Astrocyte (in vitro differentiated cells and primary cell): ENCODE data around the gene ADAMTS13. TPM values are rescaled to one million over a fixed set of nuclear protein-coding genes. Genes with fewer than 3 reads are reported as not detected.

Experiments used
- DNase-seq: peaks from one replicate; pipeline ENCODE4 v3.0.0-alpha.2; 2010; ENCODE audit warnings: low read depth
- FAIRE-seq: peaks from 2 replicates; lab custom pipeline; 2011; peaks lifted over from hg19 to GRCh38; lab: Jason Lieb, UNC
- H2AFZ ChIP-seq: 2 replicates; pipeline ENCODE4 v1.6.0; 2012; ENCODE audit warnings: low read depth, low read length, inconsistent platforms
- H3K27ac ChIP-seq: 2 replicates; pipeline ENCODE4 v1.5.1; 2011; ENCODE audit warnings: low read depth, low read length, inconsistent platforms
- H3K27me3 ChIP-seq: 2 replicates; pipeline ENCODE4 v1.6.0; 2011; ENCODE audit warnings: low read length, inconsistent platforms; ENCODE audit not compliant: insufficient read depth
- H3K36me3 ChIP-seq: 2 replicates; pipeline ENCODE4 v1.5.1; 2011; ENCODE audit warnings: low read length, inconsistent platforms; ENCODE audit not compliant: insufficient read depth
- H3K4me1 ChIP-seq: 2 replicates; pipeline ENCODE4 v1.5.1; 2011; ENCODE audit warnings: low read length, inconsistent platforms; ENCODE audit not compliant: insufficient read depth
- H3K4me2 ChIP-seq: 2 replicates; pipeline ENCODE4 v1.6.0; 2012; ENCODE audit warnings: low read length, inconsistent platforms
- H3K4me3 ChIP-seq: 2 replicates; pipeline ENCODE4 v1.5.1; 2011; ENCODE audit warnings: low read depth, mild to moderate bottlenecking, low read length, inconsistent platforms; ENCODE audit not compliant: insufficient read depth
- H3K79me2 ChIP-seq: 2 replicates; pipeline ENCODE4 v1.6.0; 2012; ENCODE audit warnings: mild to moderate bottlenecking, low read length, inconsistent platforms; ENCODE audit not compliant: insufficient read depth
- H3K9ac ChIP-seq: 2 replicates; pipeline ENCODE4 v1.6.0; 2012; ENCODE audit warnings: mild to moderate bottlenecking, low read length, inconsistent platforms
- H3K9me3 ChIP-seq: 2 replicates; pipeline ENCODE4 v1.5.1; 2012; ENCODE audit warnings: low read depth, mild to moderate bottlenecking, low read length, inconsistent platforms; ENCODE audit not compliant: insufficient read depth
- H4K20me1 ChIP-seq: 2 replicates; pipeline ENCODE4 v1.6.0; 2012; ENCODE audit warnings: low read length, inconsistent platforms; ENCODE audit not compliant: insufficient read depth
- H3K27ac Mint-ChIP-seq: one replicate; pipeline ENCODE4 v1.8.0; 2021; ENCODE audit warnings: mild to moderate bottlenecking, mixed read lengths; ENCODE audit not compliant: unreplicated experiment
- H3K27me3 Mint-ChIP-seq: one replicate; pipeline ENCODE4 v1.8.0; 2021; ENCODE audit warnings: low read depth, mixed read lengths; ENCODE audit not compliant: unreplicated experiment
- H3K36me3 Mint-ChIP-seq: one replicate; pipeline ENCODE4 v1.8.0; 2021; ENCODE audit warnings: low read depth, mixed read lengths; ENCODE audit not compliant: unreplicated experiment
- H3K4me1 Mint-ChIP-seq: one replicate; pipeline ENCODE4 v1.8.0; 2021; ENCODE audit warnings: low read depth, mixed read lengths; ENCODE audit not compliant: unreplicated experiment
- H3K4me3 Mint-ChIP-seq: one replicate; pipeline ENCODE4 v1.8.0; 2021; ENCODE audit warnings: mild to moderate bottlenecking, moderate library complexity, mixed read lengths; ENCODE audit not compliant: unreplicated experiment
- H3K9me3 Mint-ChIP-seq: one replicate; pipeline ENCODE4 v1.8.0; 2021; ENCODE audit warnings: mild to moderate bottlenecking, mixed read lengths; ENCODE audit not compliant: unreplicated experiment
- CTCF ChIP-seq: IDR thresholded peaks from 2 replicates; pipeline ENCODE4 v1.5.1; 2011; ENCODE audit warnings: low read depth, mild to moderate bottlenecking, inconsistent platforms, low read length, moderate library complexity; ENCODE audit not compliant: insufficient read depth
- EZH2 ChIP-seq: IDR thresholded peaks from 2 replicates; pipeline ENCODE4 v1.6.1; 2012; ENCODE audit warnings: mild to moderate bottlenecking, low read length, inconsistent platforms; ENCODE audit not compliant: insufficient read depth
- total RNA-seq: library from RNA; stranded (reverse); gene quantifications from 2 replicates; pipeline ENCODE4 v1.2.1, GENCODE V29; 2021

The ADAMTS13 gene
- total RNA-seq, 1 donor from 2014 or later, result 5.6 TPM

- Histone ChIP-seq H4K20me1 (peaks cover 37% of the 10 kb centered on the region), H3K27ac (no peak overlapping the region), H3K9ac (no peak overlapping the region), H3K9me3 (no peaks in the 10 kb centered on the region), H3K4me3 (no peak overlapping the region), H2AFZ (no peak overlapping the region), H3K4me2 (no peak overlapping the region), H3K27me3 (no peaks in the 10 kb centered on the region), H3K79me2 (no peaks in the 10 kb centered on the region), H3K36me3 (peaks cover 6% of the 10 kb centered on the region), H3K4me1 (peaks cover 9% of the 10 kb centered on the region)
- DNase-seq (no peak), FAIRE-seq (no peak)
- Mint-ChIP-seq H3K36me3 (peaks cover 13% of the 10 kb centered on the region), H3K9me3 (no peaks in the 10 kb centered on the region), H3K4me3 (no peak overlapping the region), H3K4me1 (peaks cover 10% of the 10 kb centered on the region), H3K27me3 (no peaks in the 10 kb centered on the region), H3K27ac (no peak overlapping the region)
- TF ChIP-seq EZH2 (no peak), CTCF (peak; percentile 17)
These were observed 18.3 kb upstream of the ADAMTS13 start for GRCh38 chr9:133403766-133404453.

- TF ChIP-seq EZH2 (no peak), CTCF (no peak)
- H3K9ac ChIP-seq, result no peak overlapping the region
- H3K4me1 ChIP-seq, result peaks cover 9% of the 10 kb centered on the region
- peaks cover 10% of the 10 kb centered on the region for H3K4me1 Mint-ChIP-seq
- DNase-seq (no peak), FAIRE-seq (no peak)
- no peak overlapping the region for H3K4me3 Mint-ChIP-seq
- H3K4me2 ChIP-seq, result no peak overlapping the region
- no peaks in the 10 kb centered on the region for H3K9me3 Mint-ChIP-seq
- no peak overlapping the region for H2AFZ ChIP-seq
- H3K27ac Mint-ChIP-seq, result no peak overlapping the region
- no peaks in the 10 kb centered on the region for H3K27me3 ChIP-seq
- H3K27ac ChIP-seq, result no peak overlapping the region
- H3K36me3 Mint-ChIP-seq, result peaks cover 13% of the 10 kb centered on the region
- no peaks in the 10 kb centered on the region for H3K9me3 ChIP-seq
- no peaks in the 10 kb centered on the region for H3K79me2 ChIP-seq
- no peaks in the 10 kb centered on the region for H3K27me3 Mint-ChIP-seq
- peaks cover 37% of the 10 kb centered on the region for H4K20me1 ChIP-seq
- no peak overlapping the region for H3K4me3 ChIP-seq
- peaks cover 6% of the 10 kb centered on the region for H3K36me3 ChIP-seq
These were observed 17.6 kb upstream of the ADAMTS13 start for GRCh38 chr9:133404454-133405002.
